ENCODE measurements around the gene GNB5. TPM values are rescaled to one million over a fixed set of nuclear protein-coding genes. Genes with fewer than 3 reads are reported as not detected.

Gene GNB5
- total and polyA plus RNA-seq, 12 donors = 4.7 to 12.8 (median 7.6) TPM

- H3K27ac ChIP-seq = no peak overlapping the region
- intact Hi-C loops (cut with DNase I) = loop anchor here in 2 of 10 donors (10.0 kb wide), 2 partner anchors 171 to 181 kb away; partner anchors contain the start of gene LEO1 (in 1 of the 2)
- no peaks in the 10 kb centered on the region for H3K27me3 ChIP-seq
- ATAC-seq (no peak), DNase-seq (no peak)
- H3K36me3 ChIP-seq = peaks cover 0 to 37% (median 3%) of the 10 kb centered on the region in 9 donors
- no peaks in the 10 kb centered on the region for H3K9me3 ChIP-seq
- no peak for TF ChIP-seq CTCF (IDR thresholded peaks at IDR 0.05)
- H3K4me1 ChIP-seq = peaks cover 0 to 3% (median 0%) of the 10 kb centered on the region in 9 donors
- H3K4me3 ChIP-seq = no peak overlapping the region
- 98 to 100% methylated on average over 2 of the region's 2 CpGs for WGBS, 2 donors
Measured at GRCh38 chr15:52146261-52146660, 44.9 kb downstream of the GNB5 start.

- ATAC-seq = no peak
- Histone ChIP-seq H3K4me1 (peaks cover 0 to 4% (median 0%) of the 10 kb centered on the region in 9 donors), H3K27me3 (no peaks in the 10 kb centered on the region), H3K9me3 (no peaks in the 10 kb centered on the region), H3K27ac (no peak overlapping the region), H3K4me3 (no peak overlapping the region), H3K36me3 (peaks cover 0 to 39% (median 3%) of the 10 kb centered on the region in 9 donors)
- no peak for TF ChIP-seq CTCF (IDR thresholded peaks at IDR 0.05)
- intact Hi-C loops (cut with DNase I) = loop anchor here in 2 of 10 donors (10.0 kb wide), 2 partner anchors 170 to 180 kb away; partner anchors contain the start of gene LEO1 (in 1 of the 2)
- no peak for DNase-seq
- WGBS, 2 donors = 85 to 86% methylated on average over 7 of the region's 7 CpGs
Measured at GRCh38 chr15:52144656-52145178, 46.5 kb downstream of the GNB5 start.

GRCh38 chr15:52143873-52144272, 47.3 kb downstream of the GNB5 start:
- Histone ChIP-seq H3K27ac (no peak overlapping the region), H3K36me3 (peaks cover 0 to 30% (median 0%) of the 10 kb centered on the region in 9 donors), H3K9me3 (no peaks in the 10 kb centered on the region), H3K4me1 (peaks cover 0 to 10% (median 0%) of the 10 kb centered on the region in 9 donors), H3K27me3 (no peaks in the 10 kb centered on the region), H3K4me3 (no peak overlapping the region)
- peak in 1 of 8 donors; percentile 29 for ATAC-seq
- no peak for TF ChIP-seq CTCF (IDR thresholded peaks at IDR 0.05)
- no peak for DNase-seq
- intact Hi-C loops (cut with DNase I) = loop anchor here in 2 of 10 donors (10.0 kb wide), 2 partner anchors 169 to 179 kb away; partner anchors contain the start of gene LEO1 (in 1 of the 2)
- WGBS, 2 donors = 69 to 75% methylated on average over 11 of the region's 11 CpGs

- no peak for DNase-seq
- ATAC-seq = no peak
- Histone ChIP-seq H3K9me3 (no peaks in the 10 kb centered on the region), H3K27ac (no peak overlapping the region), H3K27me3 (no peaks in the 10 kb centered on the region), H3K36me3 (peaks cover 0 to 12% (median 0%) of the 10 kb centered on the region in 9 donors), H3K4me1 (peaks cover 0 to 30% (median 9%) of the 10 kb centered on the region in 9 donors), H3K4me3 (no peak overlapping the region)
- WGBS, 2 donors = 89 to 91% methylated on average over 4 of the region's 4 CpGs
- intact Hi-C loops (cut with DNase I) = loop anchor here in 2 of 10 donors (10.0 kb wide), 2 partner anchors 166 to 176 kb away; partner anchors contain the start of gene LEO1 (in 1 of the 2)
- no peak for TF ChIP-seq CTCF (IDR thresholded peaks at IDR 0.05)
Measured at GRCh38 chr15:52140646-52141045, 50.5 kb downstream of the GNB5 start.

All from heart right ventricle (tissue), 16 donors.